ENCODE data around the gene MRPL39. TPM values are rescaled to one million over a fixed set of nuclear protein-coding genes. Genes with fewer than 3 reads are reported as not detected.

MRPL39 gene
- polyA plus RNA-seq, 1 of the 3 experiments (the other 2 are of a cell fraction): 26.9 TPM

DNA sequence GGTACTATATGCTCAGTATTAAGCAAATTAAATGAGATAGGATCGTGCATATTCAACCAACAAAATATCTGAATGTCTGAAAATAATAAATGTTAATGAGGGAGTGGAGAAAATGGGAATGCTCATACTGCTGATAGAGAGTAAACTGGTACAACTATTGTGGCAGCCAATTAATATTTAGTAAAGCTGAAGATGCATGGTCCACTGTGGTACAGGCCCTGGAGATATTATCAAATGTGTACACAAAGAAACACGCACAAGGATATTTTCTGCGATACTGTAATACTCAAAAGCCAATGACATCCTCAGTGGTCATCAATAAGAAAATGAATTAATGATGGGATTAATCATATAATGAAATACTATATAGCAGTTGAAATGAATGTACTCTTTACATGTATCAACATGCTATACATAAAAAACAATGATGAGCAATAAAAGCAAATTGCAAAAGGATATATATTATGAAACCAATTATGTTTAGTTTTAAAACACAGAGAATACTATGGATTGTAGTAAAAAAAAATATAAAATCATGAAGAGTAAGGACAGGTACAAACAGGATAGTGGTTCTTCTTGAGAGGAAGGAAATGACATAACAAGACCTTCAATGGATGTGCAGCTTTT lies 25.0 kb downstream of the MRPL39 start:
- POLR2A ChIA-PET: no interaction called here
- Histone ChIP-seq H3K4me2 (no peak overlapping the region), H3K36me3 (replicated peaks in 1 of 2; ENCODE audit: control insufficient read depth in 1 of 2, insufficient read depth in 2 of 2, low read length in 1 of 2) (peaks cover 24 to 29% of the 10 kb centered on the region in 2 experiments), H3K9ac (no peak overlapping the region), H3K9me3 (no peaks in the 10 kb centered on the region), H3F3A (replicated peaks; ENCODE audit: insufficient read depth) (peaks cover 6% of the 10 kb centered on the region), H3K79me2 (ENCODE audit: insufficient read depth) (0 out of 2 replicates have a peak, but pooled peaks cover 6% of the 10 kb centered on the region), H2AFZ (ENCODE audit: low read depth) (no peak overlapping the region), H4K20me1 (ENCODE audit: insufficient read depth) (no peaks in the 10 kb centered on the region), H3K27me3 (ENCODE audit: insufficient read depth) (no peaks in the 10 kb centered on the region), H3K27ac (ENCODE audit: low read depth in 2 of 2, low read length in 1 of 2) (no peak overlapping the region), H3K4me1 (ENCODE audit: control insufficient read depth in 1 of 2, insufficient read depth in 2 of 2, low read depth in 1 of 2, low read length in 1 of 2) (peaks cover 0 to 3% of the 10 kb centered on the region in 2 experiments; a peak in 1 of 4 replicates), H3K4me3 (ENCODE audit: low read depth in 2 of 2, low read length in 1 of 2) (no peak overlapping the region), H3K9me2 (no peaks in the 10 kb centered on the region)
- CTCF ChIA-PET: no interaction called here
- 99% methylated on average over 3 of the region's 3 CpGs for WGBS (ENCODE audit: low lambda C conversion rate)
- TF ChIP-seq FOXM1 (IDR thresholded peaks at IDR 0.05; ENCODE audit: low read depth): no peak
- TF ChIP-seq MXI1 (IDR thresholded peaks at IDR 0.05; ENCODE audit: low read depth, low read length): no peak
- TF ChIP-seq ELF1 (IDR thresholded peaks at IDR 0.05): no peak
- no peak for TF ChIP-seq TAF1 (IDR thresholded peaks at IDR 0.05; ENCODE audit: borderline replicate concordance, low read depth, low read length)
- no peak for TF ChIP-seq TCF12 (IDR thresholded peaks at IDR 0.05)
- TF ChIP-seq EP300 (IDR thresholded peaks at IDR 0.05; ENCODE audit: borderline replicate concordance in 1 of 2, low read depth in 1 of 2, low read length in 1 of 2): no peak
- TF ChIP-seq SMC3 (IDR thresholded peaks at IDR 0.05; ENCODE audit: low read depth, low read length): no peak
- no peak for TF ChIP-seq RAD21 (IDR thresholded peaks at IDR 0.05; ENCODE audit: low read length)
- no peak for TF ChIP-seq MEF2A (IDR thresholded peaks at IDR 0.05; ENCODE audit: borderline replicate concordance, low read depth)
- TF ChIP-seq, protein P1, sequence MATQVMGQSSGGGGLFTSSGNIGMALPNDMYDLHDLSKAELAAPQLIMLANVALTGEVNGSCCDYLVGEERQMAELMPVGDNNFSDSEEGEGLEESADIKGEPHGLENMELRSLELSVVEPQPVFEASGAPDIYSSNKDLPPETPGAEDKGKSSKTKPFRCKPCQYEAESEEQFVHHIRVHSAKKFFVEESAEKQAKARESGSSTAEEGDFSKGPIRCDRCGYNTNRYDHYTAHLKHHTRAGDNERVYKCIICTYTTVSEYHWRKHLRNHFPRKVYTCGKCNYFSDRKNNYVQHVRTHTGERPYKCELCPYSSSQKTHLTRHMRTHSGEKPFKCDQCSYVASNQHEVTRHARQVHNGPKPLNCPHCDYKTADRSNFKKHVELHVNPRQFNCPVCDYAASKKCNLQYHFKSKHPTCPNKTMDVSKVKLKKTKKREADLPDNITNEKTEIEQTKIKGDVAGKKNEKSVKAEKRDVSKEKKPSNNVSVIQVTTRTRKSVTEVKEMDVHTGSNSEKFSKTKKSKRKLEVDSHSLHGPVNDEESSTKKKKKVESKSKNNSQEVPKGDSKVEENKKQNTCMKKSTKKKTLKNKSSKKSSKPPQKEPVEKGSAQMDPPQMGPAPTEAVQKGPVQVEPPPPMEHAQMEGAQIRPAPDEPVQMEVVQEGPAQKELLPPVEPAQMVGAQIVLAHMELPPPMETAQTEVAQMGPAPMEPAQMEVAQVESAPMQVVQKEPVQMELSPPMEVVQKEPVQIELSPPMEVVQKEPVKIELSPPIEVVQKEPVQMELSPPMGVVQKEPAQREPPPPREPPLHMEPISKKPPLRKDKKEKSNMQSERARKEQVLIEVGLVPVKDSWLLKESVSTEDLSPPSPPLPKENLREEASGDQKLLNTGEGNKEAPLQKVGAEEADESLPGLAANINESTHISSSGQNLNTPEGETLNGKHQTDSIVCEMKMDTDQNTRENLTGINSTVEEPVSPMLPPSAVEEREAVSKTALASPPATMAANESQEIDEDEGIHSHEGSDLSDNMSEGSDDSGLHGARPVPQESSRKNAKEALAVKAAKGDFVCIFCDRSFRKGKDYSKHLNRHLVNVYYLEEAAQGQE (IDR thresholded peaks at IDR 0.05; ENCODE audit: low read depth, low read length): no peak
- TF ChIP-seq NRF1 (IDR thresholded peaks at IDR 0.05; ENCODE audit: low read depth, low read length): no peak
- no peak for TF ChIP-seq JUND (IDR thresholded peaks at IDR 0.05)
- TF ChIP-seq, protein P2, sequence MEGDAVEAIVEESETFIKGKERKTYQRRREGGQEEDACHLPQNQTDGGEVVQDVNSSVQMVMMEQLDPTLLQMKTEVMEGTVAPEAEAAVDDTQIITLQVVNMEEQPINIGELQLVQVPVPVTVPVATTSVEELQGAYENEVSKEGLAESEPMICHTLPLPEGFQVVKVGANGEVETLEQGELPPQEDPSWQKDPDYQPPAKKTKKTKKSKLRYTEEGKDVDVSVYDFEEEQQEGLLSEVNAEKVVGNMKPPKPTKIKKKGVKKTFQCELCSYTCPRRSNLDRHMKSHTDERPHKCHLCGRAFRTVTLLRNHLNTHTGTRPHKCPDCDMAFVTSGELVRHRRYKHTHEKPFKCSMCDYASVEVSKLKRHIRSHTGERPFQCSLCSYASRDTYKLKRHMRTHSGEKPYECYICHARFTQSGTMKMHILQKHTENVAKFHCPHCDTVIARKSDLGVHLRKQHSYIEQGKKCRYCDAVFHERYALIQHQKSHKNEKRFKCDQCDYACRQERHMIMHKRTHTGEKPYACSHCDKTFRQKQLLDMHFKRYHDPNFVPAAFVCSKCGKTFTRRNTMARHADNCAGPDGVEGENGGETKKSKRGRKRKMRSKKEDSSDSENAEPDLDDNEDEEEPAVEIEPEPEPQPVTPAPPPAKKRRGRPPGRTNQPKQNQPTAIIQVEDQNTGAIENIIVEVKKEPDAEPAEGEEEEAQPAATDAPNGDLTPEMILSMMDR (IDR thresholded peaks at IDR 0.05): no peak
- TF ChIP-seq EZH2phosphoT487 (IDR thresholded peaks at IDR 0.05; ENCODE audit: borderline replicate concordance, low read depth): no peak
- no peak for TF ChIP-seq TEAD4 (IDR thresholded peaks at IDR 0.05; ENCODE audit: borderline replicate concordance, insufficient read depth)
- no peak for TF ChIP-seq RCOR1 (IDR thresholded peaks at IDR 0.05; ENCODE audit: low read length)
- TF ChIP-seq, protein P3, sequence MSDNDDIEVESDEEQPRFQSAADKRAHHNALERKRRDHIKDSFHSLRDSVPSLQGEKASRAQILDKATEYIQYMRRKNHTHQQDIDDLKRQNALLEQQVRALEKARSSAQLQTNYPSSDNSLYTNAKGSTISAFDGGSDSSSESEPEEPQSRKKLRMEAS (IDR thresholded peaks at IDR 0.05; ENCODE audit: low read depth): no peak
- DNase-seq: no peak
